Fibroblast of skin of back (primary cell): ENCODE measurements around the gene IL25.
"Not testable (repeated sequence)": the region's sequence is repeated elsewhere in the genome, so short reads cannot be mapped to it uniquely, and the experiment has no call there.

Source experiments
- DNase-seq: peaks from one replicate; pipeline ENCODE4 v3.0.0-alpha.2; 2013

IL25 gene

DNA sequence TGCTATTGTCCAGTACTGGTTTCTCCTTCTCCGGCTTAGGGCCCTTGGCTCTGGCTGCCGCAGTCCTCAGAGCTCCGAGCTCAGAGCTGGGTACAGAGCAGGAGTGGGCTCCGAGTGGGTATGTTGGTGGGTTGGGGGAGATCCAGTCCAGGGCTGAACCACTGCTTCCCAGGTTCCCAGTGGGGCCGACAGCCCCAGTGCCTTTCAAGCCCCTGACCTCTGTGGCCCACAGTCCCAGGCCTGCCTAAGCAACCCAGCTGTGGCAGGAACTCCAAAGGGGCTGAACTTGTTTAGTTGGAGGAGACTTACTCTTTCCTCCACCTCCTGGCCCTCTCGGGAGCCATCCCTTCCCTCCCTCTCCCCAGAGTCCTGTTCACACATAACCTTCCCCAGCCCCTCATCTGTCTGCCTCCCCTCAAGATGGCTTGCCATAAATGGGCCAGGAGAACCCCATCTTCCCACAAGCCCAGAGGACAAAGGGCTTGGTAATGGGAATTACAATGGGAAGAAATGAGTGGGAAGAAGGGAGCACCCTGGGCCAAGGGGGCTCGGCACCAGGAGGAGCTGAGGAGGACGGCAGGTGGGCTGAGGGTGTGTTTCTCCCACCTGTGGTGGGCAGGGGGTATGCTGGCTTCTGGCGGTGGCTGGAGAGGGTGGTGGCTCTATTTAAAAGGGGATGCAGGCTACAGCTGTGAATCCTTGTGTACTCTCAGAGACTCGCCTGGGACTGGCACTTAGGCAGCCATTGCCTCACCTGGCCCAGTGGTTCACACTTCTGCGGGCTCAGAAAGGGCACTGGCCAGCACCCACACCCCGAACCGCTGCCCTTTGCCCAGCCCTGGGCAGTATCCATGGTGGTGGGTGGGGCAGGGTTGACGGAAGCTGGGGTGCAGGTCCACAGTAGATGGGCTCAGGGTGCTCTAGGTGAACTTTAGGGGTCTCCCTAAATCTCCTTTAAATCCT is 39.2 kb downstream of the IL25 start:
- DNase-seq = no peak

DNA sequence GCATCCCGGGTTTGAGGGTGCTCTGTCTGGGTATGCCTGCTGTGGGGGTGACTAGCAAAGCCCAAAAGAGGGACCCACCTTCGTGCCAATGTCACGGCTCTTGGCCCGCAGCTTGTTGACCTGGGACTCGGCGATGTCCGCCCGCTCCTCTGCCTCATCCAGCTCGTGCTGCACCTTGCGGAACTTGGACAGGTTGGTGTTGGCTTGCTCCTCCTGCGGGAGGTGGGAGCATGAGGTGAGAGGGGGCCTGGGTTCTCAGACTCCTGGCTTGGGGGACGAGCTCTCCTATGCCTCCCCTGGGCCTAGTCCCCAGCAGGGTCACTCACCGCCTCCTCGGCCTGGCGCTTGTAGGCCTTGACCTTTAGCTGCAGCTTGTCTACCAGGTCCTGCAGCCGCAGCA is 41.1 kb downstream of the IL25 start:
- no peak for DNase-seq

DNA sequence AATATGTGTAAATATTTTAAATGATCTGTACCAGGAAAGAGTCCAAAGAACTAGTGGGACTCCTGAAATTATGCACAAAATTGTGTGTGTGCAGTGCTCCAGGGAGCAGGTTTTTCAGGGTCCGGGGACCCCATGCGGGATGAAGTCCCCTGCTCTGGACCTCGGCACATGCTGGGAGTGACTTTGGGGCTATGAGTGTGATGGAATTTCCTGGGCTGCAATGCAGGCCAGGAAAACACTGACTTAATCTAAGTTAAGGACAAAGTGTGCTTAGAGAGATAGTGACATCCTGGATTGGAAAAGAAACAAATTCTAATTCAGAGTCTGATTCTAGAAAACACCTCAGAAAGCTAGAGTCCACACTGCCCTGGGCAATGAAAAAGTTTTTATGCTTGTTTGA is 41.6 kb downstream of the IL25 start:
- DNase-seq = no peak

DNA sequence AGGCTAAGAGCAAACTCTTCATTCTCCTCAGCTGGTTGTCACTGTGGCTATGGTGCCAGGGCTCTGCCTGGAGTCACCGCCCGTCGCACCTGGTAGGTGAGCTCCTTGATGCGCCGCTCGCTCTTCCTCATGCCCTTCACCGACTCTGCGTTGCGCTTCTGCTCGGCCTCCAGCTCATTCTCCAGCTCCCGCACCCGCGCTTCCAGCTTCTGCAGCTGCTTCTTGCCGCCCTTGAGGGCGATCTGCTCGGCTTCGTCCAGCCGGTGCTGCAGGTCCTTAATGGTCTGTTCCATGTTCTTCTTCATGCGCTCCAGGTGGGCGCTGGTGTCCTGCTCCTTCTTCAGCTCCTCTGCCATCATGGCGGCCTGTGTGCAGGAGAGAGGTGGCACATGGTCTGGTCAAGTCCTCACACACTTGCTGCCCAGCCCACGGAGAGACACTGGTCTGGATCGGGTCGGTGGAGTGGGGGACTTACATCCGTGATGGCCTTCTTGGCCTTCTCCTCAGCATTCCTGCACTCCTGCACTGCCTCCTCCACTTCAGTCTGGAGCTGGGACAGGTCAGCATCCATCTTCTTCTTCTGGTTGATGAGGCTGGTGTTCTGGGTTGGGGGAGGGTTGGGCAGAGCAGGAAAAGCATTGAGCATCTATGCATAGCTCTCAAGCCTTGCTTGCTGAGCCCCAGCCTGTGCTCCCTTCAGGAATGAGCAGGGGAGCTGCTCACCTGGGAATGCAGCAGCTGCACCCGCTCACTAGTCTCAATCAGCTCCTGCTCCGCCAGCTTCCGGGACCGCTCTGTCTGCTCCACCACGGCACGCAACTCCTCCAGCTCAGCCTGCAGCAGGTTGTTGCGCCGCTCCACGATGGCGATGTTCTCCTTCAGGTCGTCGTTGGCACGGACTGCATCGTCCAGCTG is 42.6 kb downstream of the IL25 start:
- no peak for DNase-seq

DNA sequence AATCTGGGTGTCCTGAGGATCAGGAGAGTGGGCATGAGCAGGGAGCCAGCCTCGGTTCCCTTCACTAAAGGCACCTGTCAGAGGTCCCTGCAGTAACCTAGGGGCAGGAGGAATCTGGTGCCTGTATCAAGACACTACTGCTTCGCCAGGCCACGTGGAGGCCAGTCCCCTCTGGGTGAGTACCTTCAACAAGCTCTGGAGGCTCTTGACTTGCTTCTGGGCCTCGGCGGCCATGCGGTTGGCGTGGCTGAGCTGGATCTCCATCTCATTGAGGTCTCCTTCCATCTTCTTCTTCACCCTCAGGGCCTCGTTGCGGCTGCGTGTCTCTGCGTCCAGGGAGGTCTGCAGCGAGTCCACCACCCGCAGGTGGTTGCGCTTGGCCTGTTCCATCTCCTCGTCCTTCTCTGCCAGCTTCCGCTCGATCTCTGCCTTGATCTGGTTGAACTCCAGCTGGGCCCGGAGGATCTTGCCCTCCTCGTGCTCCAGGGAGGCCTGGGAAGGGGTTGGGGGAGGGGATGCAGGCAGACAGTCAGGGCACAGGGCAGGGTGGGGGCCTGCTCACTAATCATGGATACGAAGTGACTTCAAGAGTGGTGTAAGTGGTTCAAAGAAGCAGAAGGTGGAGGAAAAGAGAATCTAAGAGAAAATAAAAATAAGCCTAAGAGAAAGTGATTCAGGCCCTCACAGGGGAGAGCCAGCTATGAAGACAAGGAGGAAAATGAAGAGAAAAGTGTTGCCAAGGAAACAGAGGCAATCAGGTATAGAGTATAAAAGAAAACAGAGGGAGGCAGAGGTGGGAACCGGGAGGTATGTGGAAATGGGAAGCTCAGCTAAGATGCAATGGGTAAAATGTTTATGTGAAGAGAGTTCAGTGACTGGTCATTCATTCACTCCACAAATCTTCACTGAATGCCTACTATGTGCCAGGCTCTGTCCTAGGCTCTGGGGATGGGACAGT is 43.5 kb downstream of the IL25 start:
- no peak for DNase-seq

DNA sequence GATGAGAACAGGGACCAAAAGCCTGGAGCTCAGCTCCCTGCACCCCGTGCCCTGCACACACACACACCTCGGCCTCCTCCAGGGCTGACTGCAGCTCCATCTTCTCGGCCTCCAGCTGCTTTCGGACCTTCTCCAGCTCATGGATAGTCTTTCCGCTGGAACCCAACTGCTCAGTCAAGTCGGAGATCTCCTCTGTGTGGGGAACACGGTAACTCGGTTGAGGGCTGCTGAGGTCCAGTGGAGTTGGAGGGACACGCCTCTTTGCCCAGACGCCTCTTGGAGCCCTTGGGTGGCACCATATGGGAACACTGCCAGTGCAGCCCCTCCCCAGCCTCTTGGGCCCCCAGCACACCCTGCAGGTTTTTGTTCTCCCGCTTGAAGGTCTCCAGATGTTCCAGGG is 44.2 kb downstream of the IL25 start:
- DNase-seq = no peak

DNA sequence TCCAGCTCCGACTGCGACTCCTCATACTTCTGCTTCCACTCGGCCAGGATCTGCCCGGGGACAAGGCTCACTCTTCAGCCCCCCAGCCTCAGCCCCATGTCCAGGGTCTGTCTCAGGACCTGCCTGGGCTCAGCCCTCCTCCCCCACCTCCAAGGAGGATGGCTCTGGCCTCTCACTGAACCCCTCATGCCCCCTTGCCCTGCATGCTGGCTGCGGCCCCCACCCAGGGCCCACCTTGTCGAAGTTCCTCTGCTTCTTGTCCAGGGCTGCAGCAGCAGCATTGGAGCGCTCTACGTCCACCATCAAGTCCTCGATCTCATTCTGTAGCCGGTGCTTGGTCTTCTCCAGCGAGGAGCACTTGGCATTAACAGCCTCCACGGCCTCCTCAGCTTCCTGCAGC is 44.7 kb downstream of the IL25 start:
- DNase-seq = not testable (repeated sequence)

DNA sequence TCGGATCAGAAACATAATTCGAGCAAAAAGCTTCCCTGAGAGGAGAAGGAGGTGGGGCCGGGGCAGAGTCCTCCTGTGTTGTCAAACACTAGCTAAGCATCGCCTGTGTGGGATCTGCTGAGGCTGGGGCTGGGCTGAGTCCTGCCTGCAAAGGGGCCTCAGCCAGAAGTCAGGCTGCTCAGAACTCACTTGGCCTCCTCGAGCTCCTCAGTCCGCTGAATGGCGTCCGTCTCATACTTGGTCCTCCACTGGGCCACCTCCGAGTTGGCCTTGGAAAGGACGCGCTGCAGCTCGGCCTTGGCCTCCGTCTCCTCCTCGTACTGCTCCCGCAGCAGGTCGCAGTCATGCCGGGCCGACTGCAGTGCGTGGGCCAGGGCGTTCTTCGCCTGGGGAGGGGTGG is 45.4 kb downstream of the IL25 start:
- no peak for DNase-seq

DNA sequence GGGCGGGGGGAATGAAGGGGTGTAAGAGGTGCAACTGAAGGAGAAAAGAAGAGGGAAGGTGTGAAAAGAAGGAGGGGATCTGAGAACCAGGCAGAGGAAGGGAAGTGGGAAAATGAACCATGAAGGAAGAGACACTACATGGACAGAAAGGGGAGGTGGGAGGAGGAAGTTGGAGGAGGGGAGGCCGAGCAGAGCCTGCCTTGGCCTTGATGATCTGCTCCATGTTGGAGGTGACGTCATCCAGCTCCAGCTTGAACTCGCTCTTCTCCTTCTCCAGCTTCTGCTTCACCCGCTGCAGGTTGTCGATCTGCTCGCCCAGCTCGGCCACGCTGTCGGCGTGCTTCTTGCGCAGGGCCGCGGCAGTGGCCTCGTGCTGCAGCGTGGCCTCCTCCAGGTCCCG is 47.0 kb downstream of the IL25 start:
- DNase-seq = not testable (repeated sequence)

DNA sequence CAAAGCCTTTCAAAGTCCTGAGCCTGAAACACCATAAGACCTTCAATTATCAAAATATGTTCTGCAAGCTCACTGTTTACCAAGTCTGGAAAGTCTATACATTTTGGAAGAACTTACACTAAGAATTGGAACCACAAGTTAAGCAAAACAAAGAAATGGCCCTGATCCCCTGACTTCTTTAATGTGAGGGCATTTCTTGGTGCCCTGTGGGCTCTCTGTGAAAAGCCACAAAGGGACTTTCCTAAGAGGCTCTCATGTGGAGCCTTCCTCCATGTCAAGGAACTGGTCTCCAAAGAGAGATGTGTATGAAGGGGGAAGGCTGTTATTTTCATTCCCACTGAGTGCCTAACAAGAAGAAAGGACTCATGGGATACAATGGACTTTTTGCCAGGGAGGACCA is 49.0 kb downstream of the IL25 start:
- DNase-seq = no peak

DNA sequence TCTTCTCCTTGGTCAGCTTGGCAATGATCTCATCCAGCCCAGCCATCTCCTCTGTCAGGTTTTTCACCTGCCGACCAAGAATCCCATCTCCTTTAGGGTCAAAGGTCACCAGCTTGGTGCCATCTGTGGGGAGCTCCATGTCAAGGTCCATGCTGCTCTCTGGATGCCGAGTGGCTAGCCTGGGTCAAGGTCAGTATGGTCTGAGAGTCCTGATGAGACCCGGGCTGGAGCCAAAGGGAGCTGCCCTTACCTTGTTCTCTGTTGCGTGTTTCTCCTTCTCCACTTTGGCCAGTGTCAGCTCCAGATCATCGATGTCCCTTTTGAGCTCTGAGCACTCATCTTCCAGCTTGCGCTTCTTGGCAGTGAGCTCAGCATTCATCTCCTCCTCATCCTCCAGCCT is 51.0 kb downstream of the IL25 start:
- no peak for DNase-seq

DNA sequence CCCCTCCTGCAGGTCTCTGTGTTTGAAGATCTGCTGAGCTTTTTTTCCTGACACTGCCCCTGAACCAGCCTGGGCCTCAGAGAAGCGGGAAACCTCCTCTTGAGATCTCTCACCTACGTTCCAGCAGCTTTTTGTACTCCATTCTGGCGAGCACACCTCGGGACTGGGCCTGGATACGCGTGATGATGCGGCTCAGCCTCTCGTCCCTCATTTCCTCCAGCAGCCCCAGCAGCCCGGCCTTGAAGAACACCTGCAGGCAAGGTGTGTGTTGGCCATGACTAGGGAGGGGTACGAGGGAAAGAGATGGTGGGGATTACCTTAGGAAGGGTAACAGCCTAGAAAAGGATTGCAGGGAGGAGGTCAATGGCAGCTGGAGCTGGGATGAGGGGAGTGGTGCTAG is 52.6 kb downstream of the IL25 start:
- DNase-seq = no peak

DNA sequence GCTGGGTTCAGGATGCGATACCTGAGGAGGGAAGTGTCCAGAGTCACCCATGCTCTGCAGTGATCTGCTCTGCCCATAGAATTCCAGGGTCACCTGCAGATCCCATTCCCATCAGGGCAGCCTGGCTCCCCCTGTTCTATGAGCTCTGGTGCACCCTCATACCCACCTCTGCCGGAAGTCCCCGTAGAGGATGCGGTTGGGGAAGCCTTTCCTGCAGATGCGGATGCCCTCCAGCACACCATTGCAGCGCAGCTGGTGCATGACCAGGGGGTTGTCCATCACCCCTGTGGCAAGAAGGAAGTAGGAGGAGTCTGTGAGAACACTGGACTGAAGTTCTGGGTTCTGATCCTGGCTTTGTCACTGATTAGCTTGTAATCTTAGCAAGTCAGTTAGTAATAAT is 53.2 kb downstream of the IL25 start:
- not testable (repeated sequence) for DNase-seq
